ENCODE data around the gene THADA. TPM values are rescaled to one million over a fixed set of nuclear protein-coding genes. Genes with fewer than 3 reads are reported as not detected.

THADA gene
- polyA plus RNA-seq, 3 donors: 7.3 to 11.2 (median 9.7) TPM

GRCh38 chr2:43622931-43623451 lies 27.2 kb upstream of the THADA start:
- Mint-ChIP-seq H3K9me3 (peaks cover 0 to 10% (median 2%) of the 10 kb centered on the region in 7 donors), H3K4me3 (no peak overlapping the region), H3K27ac (no peak overlapping the region), H3K4me1 (no peaks in the 10 kb centered on the region), H3K27me3 (ENCODE audit: low read depth in 3 of 3) (peaks cover 9 to 20% (median 17%) of the 10 kb centered on the region in 3 donors), H3K36me3 (no peaks in the 10 kb centered on the region)
- H3K27ac ChIP-seq (ENCODE audit: low read depth in 1 of 2, low read length in 2 of 2): no peak overlapping the region
- H4K20me1 ChIP-seq (ENCODE audit: insufficient read depth, low read length): no peaks in the 10 kb centered on the region
- H3K9me3 ChIP-seq (replicated peaks in 1 of 2; ENCODE audit: control insufficient read depth in 1 of 2, insufficient read depth in 1 of 2, low read length in 2 of 2): peaks cover 0 to 5% of the 10 kb centered on the region in 2 donors
- no peak overlapping the region for H3K9ac ChIP-seq (ENCODE audit: insufficient read depth, low read length, poor library complexity, severe bottlenecking)
- WGBS (ENCODE audit: insufficient coverage): 86% methylated on average over 3 of the region's 6 CpGs
- no peak overlapping the region for H3K4me3 ChIP-seq (replicated peaks in 1 of 3; ENCODE audit: low read depth in 2 of 3, low read length in 3 of 3)
- no peaks in the 10 kb centered on the region for H3K4me1 ChIP-seq (ENCODE audit: control insufficient read depth in 1 of 2, insufficient read depth in 2 of 2, low read length in 2 of 2)
- no peak for TF ChIP-seq CTCF (IDR thresholded peaks at IDR 0.05)
- peaks cover 4 to 6% of the 10 kb centered on the region in 2 donors for H3K27me3 ChIP-seq (ENCODE audit: control insufficient read depth in 2 of 2, insufficient read depth in 2 of 2, low read length in 2 of 2)
- no peak overlapping the region for H3K4me2 ChIP-seq (replicated peaks; ENCODE audit: extremely low read depth, low read length, poor library complexity, severe bottlenecking)
- intact Hi-C loops (cut with micrococcal nuclease): no loop called here
- no peaks in the 10 kb centered on the region for H3K79me2 ChIP-seq (ENCODE audit: insufficient read depth, low read length)
- no peak overlapping the region for H2AFZ ChIP-seq (ENCODE audit: insufficient read depth, low read depth, low read length, poor library complexity, severe bottlenecking)
- no peaks in the 10 kb centered on the region for H3K36me3 ChIP-seq (replicated peaks in 1 of 2; ENCODE audit: control insufficient read depth in 1 of 2, insufficient read depth in 2 of 2, low read length in 2 of 2)
- no peak for DNase-seq

- H3K36me3 Mint-ChIP-seq: no peaks in the 10 kb centered on the region
- Histone ChIP-seq H3K4me2 (replicated peaks; ENCODE audit: extremely low read depth, low read length, poor library complexity, severe bottlenecking) (no peak overlapping the region), H3K9me3 (replicated peaks in 1 of 2; ENCODE audit: control insufficient read depth in 1 of 2, insufficient read depth in 1 of 2, low read length in 2 of 2) (no peaks in the 10 kb centered on the region), H3K79me2 (ENCODE audit: insufficient read depth, low read length) (no peaks in the 10 kb centered on the region), H2AFZ (ENCODE audit: insufficient read depth, low read depth, low read length, poor library complexity, severe bottlenecking) (no peak overlapping the region), H4K20me1 (ENCODE audit: insufficient read depth, low read length) (no peaks in the 10 kb centered on the region), H3K27me3 (ENCODE audit: control insufficient read depth in 2 of 2, insufficient read depth in 2 of 2, low read length in 2 of 2) (peaks cover 2 to 4% of the 10 kb centered on the region in 2 donors), H3K4me3 (replicated peaks in 1 of 3; ENCODE audit: low read depth in 2 of 3, low read length in 3 of 3) (no peak overlapping the region), H3K36me3 (replicated peaks in 1 of 2; ENCODE audit: control insufficient read depth in 1 of 2, insufficient read depth in 2 of 2, low read length in 2 of 2) (no peaks in the 10 kb centered on the region), H3K9ac (ENCODE audit: insufficient read depth, low read length, poor library complexity, severe bottlenecking) (no peak overlapping the region), H3K4me1 (ENCODE audit: control insufficient read depth in 1 of 2, insufficient read depth in 2 of 2, low read length in 2 of 2) (no peaks in the 10 kb centered on the region), H3K27ac (ENCODE audit: low read depth in 1 of 2, low read length in 2 of 2) (no peak overlapping the region)
- H3K9me3 Mint-ChIP-seq: no peaks in the 10 kb centered on the region
- no peak for DNase-seq
- intact Hi-C loops (cut with micrococcal nuclease): no loop called here
- no peak overlapping the region for H3K27ac Mint-ChIP-seq
- no peak overlapping the region for H3K4me3 Mint-ChIP-seq
- peaks cover 7 to 19% (median 16%) of the 10 kb centered on the region in 3 donors for H3K27me3 Mint-ChIP-seq (ENCODE audit: low read depth in 3 of 3)
- no peak for TF ChIP-seq CTCF (IDR thresholded peaks at IDR 0.05)
- 98% methylated on average over 9 of the region's 10 CpGs for WGBS (ENCODE audit: insufficient coverage)
- no peaks in the 10 kb centered on the region for H3K4me1 Mint-ChIP-seq
These were observed 23.7 kb upstream of the THADA start for GRCh38 chr2:43619511-43619910.

All from CD14-positive monocyte (primary cell).